ENCODE results near the gene PC. TPM values are rescaled to one million over a fixed set of nuclear protein-coding genes. Genes with fewer than 3 reads are reported as not detected.
A peak's percentile ranks its signal among the peaks of the same experiment; 100 is the strongest.

PC gene
- total RNA-seq, 4 donors from 2014 or later, result 7.3 to 22.5 (median 17.4) TPM

DNA sequence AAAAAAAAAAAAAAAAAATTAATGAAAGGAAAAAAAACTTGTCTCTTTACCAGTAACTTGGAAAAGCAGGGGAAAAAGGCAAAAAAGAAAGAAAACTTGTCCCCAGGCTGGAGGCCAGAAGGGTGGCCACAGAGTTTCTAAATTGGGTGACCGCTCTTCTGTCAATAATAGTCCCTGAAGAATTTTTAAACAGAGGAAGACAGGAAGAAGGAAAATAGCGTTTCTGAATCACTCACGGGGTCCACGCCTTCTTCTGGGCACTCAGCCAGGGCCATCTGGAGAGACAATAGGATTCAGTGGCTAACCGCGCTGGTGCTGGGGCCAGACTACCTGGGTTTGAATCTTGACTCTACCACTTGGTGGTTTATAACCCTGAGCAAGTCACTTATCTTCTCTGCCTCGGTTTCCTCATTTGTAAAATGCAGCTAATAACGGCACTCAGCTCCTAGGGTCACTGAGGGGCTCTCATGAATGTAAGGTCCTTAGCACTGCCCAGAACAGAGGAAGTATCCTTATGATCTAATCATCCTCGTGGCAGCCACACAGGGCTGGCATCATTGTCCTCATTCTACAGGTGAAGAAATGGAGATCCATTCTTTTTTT is 23.9 kb upstream of the PC start:
- WGBS, 2 donors, result 17 to 18% methylated on average over 9 of the region's 9 CpGs
- no peak overlapping the region for H3K4me3 ChIP-seq (ENCODE audit: low read depth, poor library complexity, severe bottlenecking)
- peak; percentile 85 to 96 for DNase-seq (ENCODE audit: low spot score in 2 of 2)
- intact Hi-C loops (cut with DNase I; ENCODE audit: low total_unique reads), result no loop called here
- TF ChIP-seq, protein P1, sequence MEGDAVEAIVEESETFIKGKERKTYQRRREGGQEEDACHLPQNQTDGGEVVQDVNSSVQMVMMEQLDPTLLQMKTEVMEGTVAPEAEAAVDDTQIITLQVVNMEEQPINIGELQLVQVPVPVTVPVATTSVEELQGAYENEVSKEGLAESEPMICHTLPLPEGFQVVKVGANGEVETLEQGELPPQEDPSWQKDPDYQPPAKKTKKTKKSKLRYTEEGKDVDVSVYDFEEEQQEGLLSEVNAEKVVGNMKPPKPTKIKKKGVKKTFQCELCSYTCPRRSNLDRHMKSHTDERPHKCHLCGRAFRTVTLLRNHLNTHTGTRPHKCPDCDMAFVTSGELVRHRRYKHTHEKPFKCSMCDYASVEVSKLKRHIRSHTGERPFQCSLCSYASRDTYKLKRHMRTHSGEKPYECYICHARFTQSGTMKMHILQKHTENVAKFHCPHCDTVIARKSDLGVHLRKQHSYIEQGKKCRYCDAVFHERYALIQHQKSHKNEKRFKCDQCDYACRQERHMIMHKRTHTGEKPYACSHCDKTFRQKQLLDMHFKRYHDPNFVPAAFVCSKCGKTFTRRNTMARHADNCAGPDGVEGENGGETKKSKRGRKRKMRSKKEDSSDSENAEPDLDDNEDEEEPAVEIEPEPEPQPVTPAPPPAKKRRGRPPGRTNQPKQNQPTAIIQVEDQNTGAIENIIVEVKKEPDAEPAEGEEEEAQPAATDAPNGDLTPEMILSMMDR (IDR thresholded peaks at IDR 0.05), result no peak
- TF ChIP-seq POLR2A (IDR thresholded peaks at IDR 0.05), result no peak

DNA sequence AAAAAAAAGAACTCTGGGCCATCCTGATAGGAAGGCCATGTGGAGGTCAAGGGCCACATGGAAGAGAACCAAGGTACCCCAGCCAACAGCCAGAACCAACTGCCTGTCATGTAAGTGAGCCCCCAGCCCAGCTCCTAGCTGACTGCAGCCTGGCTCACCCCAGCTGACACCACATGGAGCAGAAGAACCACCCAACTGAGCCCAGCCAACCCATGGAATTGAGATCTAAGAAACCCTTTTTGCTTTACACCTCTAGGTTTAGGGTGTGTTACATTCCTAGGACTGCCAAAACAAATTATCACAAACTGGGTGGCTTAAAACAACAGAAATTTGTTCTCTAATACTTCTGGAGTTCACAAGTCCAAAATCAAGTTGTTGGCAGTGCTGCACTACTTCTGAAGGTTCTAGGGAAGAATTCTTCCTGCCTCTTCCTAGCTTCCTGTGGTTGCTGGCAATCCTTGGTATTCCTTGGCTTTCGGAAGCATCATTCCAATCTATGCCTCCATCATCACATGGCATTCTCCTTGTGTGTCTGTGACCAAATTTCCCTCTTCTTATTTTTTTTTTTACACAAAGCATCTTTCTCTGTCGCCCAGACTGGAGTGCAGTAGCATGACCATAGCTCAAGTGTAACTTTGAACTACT is 21.3 kb upstream of the PC start:
- DNase-seq (ENCODE audit: low spot score in 2 of 2), result no peak
- 77 to 84% methylated on average over 2 of the region's 2 CpGs for whole genome bisulfite sequencing, 2 donors
- H3K4me3 ChIP-seq (ENCODE audit: low read depth, poor library complexity, severe bottlenecking), result no peak overlapping the region
- no peak for TF ChIP-seq POLR2A (IDR thresholded peaks at IDR 0.05)
- TF ChIP-seq, protein P1 (IDR thresholded peaks at IDR 0.05), result no peak
- intact Hi-C loops (cut with DNase I; ENCODE audit: low total_unique reads), result no loop called here

DNA sequence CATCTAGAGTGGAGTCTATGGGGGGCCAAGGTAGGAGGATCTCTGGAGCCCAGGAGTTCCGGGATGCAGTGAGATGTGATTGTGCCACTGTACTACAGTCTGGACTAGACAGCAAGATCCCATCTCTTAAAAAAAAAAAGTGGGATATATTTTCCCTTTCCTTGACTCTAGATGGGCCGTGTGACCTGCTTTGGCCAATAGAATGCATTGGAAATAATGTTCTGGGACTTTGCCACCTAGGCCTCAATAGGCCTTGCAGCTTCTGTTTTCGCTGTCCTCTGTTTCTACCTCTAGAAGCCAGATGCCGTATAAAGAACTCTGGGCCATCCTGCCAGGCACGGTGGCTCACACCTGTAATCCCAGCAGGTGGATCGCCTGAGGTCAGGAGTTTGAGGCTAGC is 20.5 kb upstream of the PC start:
- intact Hi-C loops (cut with DNase I; ENCODE audit: low total_unique reads), result no loop called here
- H3K4me3 ChIP-seq (ENCODE audit: low read depth, poor library complexity, severe bottlenecking), result no peak overlapping the region
- TF ChIP-seq, protein P1 (IDR thresholded peaks at IDR 0.05), result no peak
- no peak for TF ChIP-seq POLR2A (IDR thresholded peaks at IDR 0.05)
- WGBS, 2 donors, result 95% methylated on average over 6 of the region's 6 CpGs
- DNase-seq (ENCODE audit: low spot score in 2 of 2), result no peak

DNA sequence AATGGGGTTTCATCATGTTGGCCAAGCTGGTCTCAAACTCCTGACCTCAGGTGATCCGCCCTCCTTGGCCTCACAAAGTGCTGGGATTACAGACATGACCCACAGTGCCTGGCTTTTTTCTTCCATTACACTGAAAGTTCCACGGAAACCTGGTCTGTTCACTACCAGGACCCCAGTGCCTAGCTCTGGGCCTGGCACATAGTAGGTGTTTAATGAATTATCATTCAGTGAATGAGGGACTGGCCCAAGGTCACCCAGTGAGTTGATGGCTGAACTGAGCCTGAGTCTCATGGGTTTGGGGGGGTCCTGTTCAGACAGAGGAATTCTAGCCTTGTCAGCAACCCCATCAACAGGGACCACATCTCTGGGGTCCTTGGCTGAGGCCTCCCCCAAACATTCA is 20.0 kb upstream of the PC start:
- TF ChIP-seq POLR2A (IDR thresholded peaks at IDR 0.05), result no peak
- TF ChIP-seq, protein P1 (IDR thresholded peaks at IDR 0.05), result no peak
- WGBS, 2 donors, result 93 to 97% methylated on average over 2 of the region's 2 CpGs
- no peak overlapping the region for H3K4me3 ChIP-seq (ENCODE audit: low read depth, poor library complexity, severe bottlenecking)
- DNase-seq (ENCODE audit: low spot score in 2 of 2), result no peak
- intact Hi-C loops (cut with DNase I; ENCODE audit: low total_unique reads), result no loop called here

DNA sequence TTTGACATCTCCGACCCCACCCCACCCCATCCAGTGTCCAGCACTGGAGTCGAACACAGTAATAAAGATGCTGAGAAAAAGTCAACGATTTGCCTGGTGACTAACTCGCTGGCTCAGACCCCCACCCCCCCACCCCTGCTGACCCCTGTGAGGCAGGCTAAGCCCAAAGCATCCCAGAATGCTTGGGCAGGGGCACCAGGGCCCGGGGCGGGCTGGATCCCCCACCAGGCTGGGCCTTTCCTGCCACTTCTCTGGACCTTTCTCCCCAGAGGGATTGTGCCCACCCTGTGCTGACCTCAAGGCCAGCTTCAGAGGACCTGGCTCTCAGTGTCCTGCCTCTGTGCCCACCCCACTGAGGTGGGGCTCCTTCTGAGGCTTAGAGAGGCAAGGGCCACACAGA is 18.7 kb upstream of the PC start:
- no peak overlapping the region for H3K4me3 ChIP-seq (ENCODE audit: low read depth, poor library complexity, severe bottlenecking)
- no peak for TF ChIP-seq POLR2A (IDR thresholded peaks at IDR 0.05)
- TF ChIP-seq, protein P1 (IDR thresholded peaks at IDR 0.05), result no peak
- 94 to 95% methylated on average over 4 to 6 of the region's 6 CpGs for WGBS, 2 donors
- no peak for DNase-seq (ENCODE audit: low spot score in 2 of 2)
- intact Hi-C loops (cut with DNase I; ENCODE audit: low total_unique reads), result no loop called here

Measured in lower leg skin (tissue), 4 donors.